NCI-H2196 treated with DMSO at 0.1 percent for 48 hours (cell line): ENCODE measurements around the gene ZNF248.
"Not testable (repeated sequence)": the region's sequence is repeated elsewhere in the genome, so short reads cannot be mapped to it uniquely, and the experiment has no call there.

ENCODE experiments used
- DNase-seq: peaks from one replicate; lab custom pipeline; 2025; ENCODE audit not compliant: unreplicated experiment; lab: John Stamatoyannopoulos, UW

ZNF248 gene

DNA sequence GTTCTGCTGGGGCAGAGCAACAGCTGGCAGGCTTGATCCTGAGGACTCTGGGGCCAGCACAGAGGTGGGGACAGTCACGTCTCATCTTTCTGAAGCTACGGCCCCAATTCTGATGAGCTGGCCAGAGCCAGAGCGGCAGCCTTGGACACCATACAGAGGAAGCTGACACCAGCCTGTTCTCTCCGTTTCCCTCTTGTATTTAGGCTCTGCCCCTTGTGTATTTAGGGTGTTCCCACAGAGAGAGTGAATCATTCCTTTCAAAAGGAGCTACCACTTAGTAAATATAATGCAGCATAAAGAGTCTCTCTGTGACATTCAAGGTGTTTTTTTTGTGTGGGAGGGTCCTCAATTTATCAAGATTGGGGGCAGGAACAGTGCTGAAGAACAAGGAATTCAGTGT is 109.2 kb downstream of the ZNF248 start:
- DNase-seq: no peak

DNA sequence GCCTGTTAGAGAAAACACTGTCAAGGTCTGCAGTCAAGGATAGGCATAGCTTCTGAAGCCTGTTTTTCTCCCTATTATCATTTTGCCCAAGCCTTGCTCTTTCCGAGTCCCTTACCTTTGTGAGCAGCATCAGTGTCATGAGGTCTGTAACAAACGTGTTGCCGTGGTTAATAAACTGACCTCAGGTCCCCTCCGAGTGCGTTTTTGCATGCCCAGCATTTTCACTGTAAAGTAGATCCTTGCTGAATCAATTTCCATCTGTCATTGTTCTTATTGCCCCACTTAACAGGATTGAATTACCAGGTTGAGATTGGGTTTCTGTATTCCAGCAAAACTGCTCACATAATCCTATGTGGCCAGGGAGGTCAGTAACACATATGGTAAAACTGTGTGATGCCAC is 110.3 kb downstream of the ZNF248 start:
- no peak for DNase-seq

- no peak for DNase-seq
These were observed 115.6 kb downstream of the ZNF248 start for GRCh38 chr10:37741831-37742230.

DNA sequence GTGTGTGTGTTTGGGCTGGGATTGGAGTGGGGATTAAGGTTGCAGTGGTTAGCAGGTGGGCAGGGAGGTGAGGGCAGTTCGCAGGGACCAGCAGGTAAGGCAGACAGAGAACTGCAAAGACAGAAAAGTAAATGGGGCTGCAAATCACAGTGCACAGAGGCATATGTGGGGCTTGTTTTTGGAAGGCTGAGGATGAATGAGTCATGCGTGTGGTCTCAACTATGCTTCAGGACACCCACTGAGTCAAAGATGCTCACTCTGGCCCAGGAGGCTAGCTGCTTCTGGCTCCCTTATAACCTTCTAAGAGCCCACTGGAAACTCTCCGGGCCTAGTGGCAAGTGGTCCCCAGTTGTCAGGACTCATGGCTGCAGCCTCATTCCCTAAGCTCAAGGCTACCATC is 118.2 kb downstream of the ZNF248 start:
- no peak for DNase-seq

GRCh38 chr10:37738241-37738640 is 119.2 kb downstream of the ZNF248 start:
- DNase-seq: not testable (repeated sequence)

GRCh38 chr10:37737336-37737735 is 120.1 kb downstream of the ZNF248 start:
- DNase-seq: no peak

- DNase-seq: no peak
These were observed 121.3 kb downstream of the ZNF248 start for GRCh38 chr10:37736120-37736519.

DNA sequence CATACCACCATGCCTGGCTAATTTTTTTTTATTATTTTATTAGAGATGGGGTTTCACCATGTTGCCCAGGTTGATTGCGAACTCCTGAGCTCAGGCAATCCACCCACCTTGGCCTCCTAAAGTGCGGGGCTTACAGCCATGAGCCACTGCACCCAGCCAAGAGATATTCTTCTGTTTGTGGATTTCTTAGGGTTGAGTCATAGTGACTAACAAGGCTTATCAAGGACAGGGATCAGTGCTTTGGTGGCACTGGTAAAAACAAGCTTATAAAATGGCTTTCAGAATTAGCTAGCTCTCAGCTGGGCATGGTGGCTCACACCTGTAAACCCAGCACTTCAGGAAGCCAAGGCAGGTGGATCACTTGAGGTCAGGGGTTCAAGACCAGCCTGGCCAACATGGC is 122.4 kb downstream of the ZNF248 start:
- DNase-seq: no peak
